SK-N-SH (cell line): ENCODE measurements around the gene MAN1A1. TPM values are rescaled to one million over a fixed set of nuclear protein-coding genes. Genes with fewer than 3 reads are reported as not detected.

ENCODE experiments used
- CTCF ChIA-PET: fragments of 300-600, 350-600 bp; formaldehyde crosslinking; extraction: SDS; loops from one replicate; lab custom pipeline; 2021; lab: Yijun Ruan, JAX
- POLR2A ChIA-PET: fragments of 350-600 bp; sonication (Branson Sonifier 250); formaldehyde crosslinking; extraction: SDS; loops from one replicate; lab custom pipeline; 2020; ENCODE audit warnings: antibody characterized with exemption, inconsistent platforms; lab: Yijun Ruan, JAX
- DNase-seq: peaks from one replicate; pipeline ENCODE4 v3.0.0; 2012
- H2AFZ ChIP-seq: fragments of 200-600 bp; sonication (generic); 2 replicates; pipeline ENCODE4 v1.8.1; 2016; ENCODE audit warnings: antibody characterized with exemption, mild to moderate bottlenecking, low read depth
- H3F3A ChIP-seq: fragments of 200-600 bp; sonication (generic); replicated peaks from 2 replicates; pipeline ENCODE3; 2016; ENCODE audit warnings: antibody characterized with exemption, mild to moderate bottlenecking; ENCODE audit not compliant: insufficient read depth
- H3K27ac ChIP-seq, 2 experiments: fragments of 200-500 bp in 1 of 2; fragments of 200-600 bp in 1 of 2; sonication (Bioruptor generic) in 1 of 2; sonication (generic), shearing (Covaris generic) in 1 of 2; 2 replicates each; pipeline versions ENCODE4 v1.5.1 to v1.6.1; 2014 to 2016; ENCODE audit warnings: low read depth in 2 of 2, inconsistent platforms in 1 of 2, low read length in 1 of 2, mild to moderate bottlenecking in 1 of 2, mixed read lengths in 1 of 2
- H3K27me3 ChIP-seq: fragments of 200-600 bp; sonication (generic), shearing (Covaris generic); 2 replicates; pipeline ENCODE4 v1.6.1; 2016; ENCODE audit warnings: mixed run types; ENCODE audit not compliant: insufficient read depth
- H3K36me3 ChIP-seq, 2 experiments: fragments of 200-500 bp in 1 of 2; fragments of 200-600 bp in 1 of 2; sonication (Bioruptor generic) in 1 of 2; sonication (generic) in 1 of 2; replicated peaks in 1 of 2; 2 replicates each; pipeline versions ENCODE3 to v1.5.1; 2014 to 2016; ENCODE audit warnings: low read length in 1 of 2, mild to moderate bottlenecking in 1 of 2; ENCODE audit not compliant: insufficient read depth in 2 of 2, control insufficient read depth in 1 of 2
- H3K4me1 ChIP-seq, 2 experiments: fragments of 200-500 bp in 1 of 2; fragments of 200-600 bp in 1 of 2; sonication (Bioruptor generic) in 1 of 2; sonication (generic), shearing (Covaris generic) in 1 of 2; 2 replicates each; pipeline versions ENCODE4 v1.5.1 to v1.6.1; 2014 to 2016; ENCODE audit warnings: low read depth in 1 of 2, low read length in 1 of 2, mixed run types in 1 of 2; ENCODE audit not compliant: insufficient read depth in 2 of 2, control insufficient read depth in 1 of 2
- H3K4me2 ChIP-seq: fragments of 200-600 bp; sonication (generic), shearing (Covaris generic); 2 replicates; pipeline ENCODE4 v1.6.1; 2017; ENCODE audit warnings: mixed run types
- H3K4me3 ChIP-seq, 2 experiments: fragments of 200-500 bp in 1 of 2; fragments of 200-600 bp in 1 of 2; sonication (Bioruptor generic) in 1 of 2; sonication (generic), shearing (Covaris generic) in 1 of 2; 2 replicates each; pipeline versions ENCODE4 v1.5.1 to v1.8.1; 2014 to 2016; ENCODE audit warnings: low read depth in 2 of 2, inconsistent platforms in 1 of 2, low read length in 1 of 2, mild to moderate bottlenecking in 1 of 2, mixed read lengths in 1 of 2, moderate library complexity in 1 of 2
- H3K79me2 ChIP-seq: fragments of 200-600 bp; sonication (generic); 2 replicates; pipeline ENCODE4 v1.8.1; 2017; ENCODE audit warnings: mild to moderate bottlenecking; ENCODE audit not compliant: insufficient read depth
- H3K9ac ChIP-seq: fragments of 200-600 bp; sonication (generic); 2 replicates; pipeline ENCODE4 v1.6.1; 2017; ENCODE audit warnings: mixed run types
- H3K9me2 ChIP-seq: fragments of 200-600 bp; sonication (generic); 2 replicates; pipeline ENCODE4 v1.6.1; 2017; ENCODE audit warnings: mixed run types
- H3K9me3 ChIP-seq: fragments of 200-600 bp; sonication (generic); 2 replicates; pipeline ENCODE4 v1.6.1; 2017; ENCODE audit warnings: mixed run types, mild to moderate bottlenecking, moderate library complexity
- H4K20me1 ChIP-seq: fragments of 200-600 bp; sonication (generic); 2 replicates; pipeline ENCODE4 v1.6.1; 2017; ENCODE audit warnings: mild to moderate bottlenecking, mixed run types; ENCODE audit not compliant: insufficient read depth
- CHD2 ChIP-seq: fragments of 150-350 bp; IDR thresholded peaks from 2 replicates; pipeline ENCODE4 v1.6.1; 2018; ENCODE audit warnings: low read length; ENCODE audit not compliant: partially characterized antibody
- EP300 ChIP-seq, 2 experiments: IDR thresholded peaks; 2 replicates each; pipeline versions ENCODE4 v1.4.0 to v1.6.1; 2012; ENCODE audit warnings: borderline replicate concordance in 1 of 2, low read depth in 1 of 2, low read length in 1 of 2
- EZH2phosphoT487 ChIP-seq: fragments of 200-600 bp; sonication (generic); IDR thresholded peaks from 2 replicates; pipeline ENCODE4 v1.6.1; 2017; ENCODE audit warnings: low read depth, mixed run types, mild to moderate bottlenecking, antibody characterized with exemption, moderate library complexity, borderline replicate concordance
- GABPA ChIP-seq: IDR thresholded peaks from 2 replicates; pipeline ENCODE4 v1.4.0; 2012; ENCODE audit warnings: low read depth, mild to moderate bottlenecking
- MXI1 ChIP-seq: IDR thresholded peaks from 2 replicates; pipeline ENCODE4 v1.6.1; 2012; ENCODE audit warnings: mild to moderate bottlenecking, low read depth, low read length, improper control_type of control experiment
- PBX3 ChIP-seq: IDR thresholded peaks from 2 replicates; pipeline ENCODE4; 2012
- POLR2AphosphoS5 ChIP-seq: IDR thresholded peaks from 2 replicates; pipeline ENCODE4 v1.6.1; 2012; ENCODE audit warnings: low read depth, low read length
- RCOR1 ChIP-seq: fragments of 150-350 bp; IDR thresholded peaks from 2 replicates; pipeline ENCODE4 v1.6.1; 2017; ENCODE audit warnings: antibody characterized with exemption, low read length
- REST ChIP-seq: IDR thresholded peaks from 2 replicates; pipeline ENCODE4 v1.6.1; 2012; ENCODE audit warnings: mild to moderate bottlenecking, low read depth, low read length, moderate library complexity
- SIN3A ChIP-seq: IDR thresholded peaks from 2 replicates; pipeline ENCODE4 v1.6.1; 2012; ENCODE audit warnings: low read depth, mild to moderate bottlenecking, low read length, moderate library complexity, borderline replicate concordance
- SMC3 ChIP-seq: IDR thresholded peaks from 2 replicates; pipeline ENCODE4 v1.6.1; 2012; ENCODE audit warnings: low read depth, low read length, improper control_type of control experiment
- TAF1 ChIP-seq: IDR thresholded peaks from 2 replicates; pipeline ENCODE4 v1.6.1; 2012; ENCODE audit warnings: low read depth, mild to moderate bottlenecking, low read length, moderate library complexity, borderline replicate concordance
- TEAD4 ChIP-seq: IDR thresholded peaks from 2 replicates; pipeline ENCODE4 v1.4.0; 2012; ENCODE audit warnings: mild to moderate bottlenecking, borderline replicate concordance; ENCODE audit not compliant: insufficient read depth
- USF1 ChIP-seq: IDR thresholded peaks from 2 replicates; pipeline ENCODE4 v1.4.0; 2012; ENCODE audit warnings: low read depth, borderline replicate concordance
- WGBS: methylation state at CpG from one replicate; pipeline ENCODE4 v1.1.6; 2017; ENCODE audit warnings: low lambda C conversion rate; 5-methylcytosine and 5-hydroxymethylcytosine counted together
- polyA plus RNA-seq, 3 experiments: library from polyadenylated mRNA; depleted of rRNA; stranded (reverse); fragments of >200 nt; gene quantifications; 2 replicates each; pipeline ENCODE4 v1.2.3, GENCODE V29; 2012
- TF ChIP-seq, protein P1 (sequence below): IDR thresholded peaks from 2 replicates; pipeline ENCODE4 v1.4.0; 2012; ENCODE audit warnings: low read depth

Gene MAN1A1
- polyA plus RNA-seq, 1 of the 3 experiments (the other 2 are of a cell fraction) = 28.0 TPM

GRCh38 chr6:119181046-119181445, 168.5 kb downstream of the MAN1A1 start:
- H3K9ac ChIP-seq = no peak overlapping the region

More at GRCh38 chr6:119181046-119181445, 168.5 kb downstream of the MAN1A1 start:
- no peaks in the 10 kb centered on the region for H3K9me2 ChIP-seq
- H3K9me3 ChIP-seq = no peaks in the 10 kb centered on the region
- H4K20me1 ChIP-seq = no peaks in the 10 kb centered on the region
- H3K27ac ChIP-seq = no peak overlapping the region
- H3K4me3 ChIP-seq = no peak overlapping the region
- peaks cover 2 to 3% of the 10 kb centered on the region in 2 experiments; a peak in 3 of 4 replicates for H3K4me1 ChIP-seq
- WGBS = 94% methylated on average over 1 of the region's 1 CpG
- CTCF ChIA-PET = interaction anchor here (1.1 kb wide), 1 partner anchor 35 kb away, joined by 3 read pairs; no protein-coding TSS in a partner anchor
- no peaks in the 10 kb centered on the region for H3K27me3 ChIP-seq
- peaks cover 8 to 28% of the 10 kb centered on the region in 2 experiments for H3K36me3 ChIP-seq
- DNase-seq = no peak
- TF ChIP-seq REST (no peak), GABPA (no peak), USF1 (no peak), MXI1 (no peak), EP300 (IDR thresholded peaks at IDR 0.05; ENCODE audit: borderline replicate concordance in 1 of 2, low read depth in 1 of 2, low read length in 1 of 2) (no peak), TAF1 (no peak), TEAD4 (no peak), SIN3A (no peak), EZH2phosphoT487 (no peak), PBX3 (no peak), CHD2 (no peak), POLR2AphosphoS5 (no peak), SMC3 (no peak), RCOR1 (no peak)
- TF ChIP-seq, protein P1, sequence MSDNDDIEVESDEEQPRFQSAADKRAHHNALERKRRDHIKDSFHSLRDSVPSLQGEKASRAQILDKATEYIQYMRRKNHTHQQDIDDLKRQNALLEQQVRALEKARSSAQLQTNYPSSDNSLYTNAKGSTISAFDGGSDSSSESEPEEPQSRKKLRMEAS = no peak
- TF ChIP-seq, all 33 proteins: peak for 0
- Histone ChIP-seq H3K79me2 (no peaks in the 10 kb centered on the region), H2AFZ (no peak overlapping the region), H3F3A (no peaks in the 10 kb centered on the region), H3K4me2 (no peak overlapping the region)
- POLR2A ChIA-PET = no interaction called here
